ENCODE results near the gene STPG1.

DNA sequence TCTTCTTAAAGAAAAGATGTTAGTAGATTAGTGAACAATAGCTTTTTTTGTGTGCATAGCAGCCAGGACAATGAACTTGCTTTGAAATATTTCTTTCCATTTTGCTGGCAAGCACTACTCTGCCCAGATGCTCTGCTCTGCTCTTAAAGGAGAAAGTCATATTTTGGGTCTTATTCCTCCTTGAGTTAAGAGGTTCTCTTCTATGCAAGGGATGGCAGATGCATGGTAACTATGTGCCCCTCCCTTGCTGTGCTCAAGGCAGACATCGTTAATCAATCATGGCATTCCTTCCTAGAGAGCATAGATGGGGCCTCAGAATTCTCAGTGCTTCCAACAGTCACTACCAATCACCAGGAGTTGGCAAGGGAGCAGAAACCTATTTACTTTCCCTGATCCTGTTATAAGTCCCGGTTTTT lies 29.7 kb upstream of the STPG1 start:
- TF ChIP-seq, protein P1, sequence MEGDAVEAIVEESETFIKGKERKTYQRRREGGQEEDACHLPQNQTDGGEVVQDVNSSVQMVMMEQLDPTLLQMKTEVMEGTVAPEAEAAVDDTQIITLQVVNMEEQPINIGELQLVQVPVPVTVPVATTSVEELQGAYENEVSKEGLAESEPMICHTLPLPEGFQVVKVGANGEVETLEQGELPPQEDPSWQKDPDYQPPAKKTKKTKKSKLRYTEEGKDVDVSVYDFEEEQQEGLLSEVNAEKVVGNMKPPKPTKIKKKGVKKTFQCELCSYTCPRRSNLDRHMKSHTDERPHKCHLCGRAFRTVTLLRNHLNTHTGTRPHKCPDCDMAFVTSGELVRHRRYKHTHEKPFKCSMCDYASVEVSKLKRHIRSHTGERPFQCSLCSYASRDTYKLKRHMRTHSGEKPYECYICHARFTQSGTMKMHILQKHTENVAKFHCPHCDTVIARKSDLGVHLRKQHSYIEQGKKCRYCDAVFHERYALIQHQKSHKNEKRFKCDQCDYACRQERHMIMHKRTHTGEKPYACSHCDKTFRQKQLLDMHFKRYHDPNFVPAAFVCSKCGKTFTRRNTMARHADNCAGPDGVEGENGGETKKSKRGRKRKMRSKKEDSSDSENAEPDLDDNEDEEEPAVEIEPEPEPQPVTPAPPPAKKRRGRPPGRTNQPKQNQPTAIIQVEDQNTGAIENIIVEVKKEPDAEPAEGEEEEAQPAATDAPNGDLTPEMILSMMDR (IDR thresholded peaks at IDR 0.05) = no peak
- no peak for TF ChIP-seq POLR2AphosphoS5 (IDR thresholded peaks at IDR 0.05; ENCODE audit: insufficient read depth in 1 of 2, low read depth in 1 of 2)

All from vagina (tissue), 2 donors.